Measurements from ENCODE around the gene GALNT9.
"Not testable (repeated sequence)": the region's sequence is repeated elsewhere in the genome, so short reads cannot be mapped to it uniquely, and the experiment has no call there.

Gene GALNT9

GRCh38 chr12:132358241-132359225 is 29.1 kb upstream of the GALNT9 start:
- DNase-seq, result not testable (repeated sequence)

GRCh38 chr12:132357623-132358186 is 28.3 kb upstream of the GALNT9 start:
- DNase-seq, result no peak

GRCh38 chr12:132356691-132357622 is 27.6 kb upstream of the GALNT9 start:
- DNase-seq, result no peak

GRCh38 chr12:132355742-132356681 is 26.6 kb upstream of the GALNT9 start:
- no peak for DNase-seq

GRCh38 chr12:132354982-132355680 is 25.7 kb upstream of the GALNT9 start:
- no peak for DNase-seq

- no peak for DNase-seq
These were observed 25.0 kb upstream of the GALNT9 start for GRCh38 chr12:132354211-132354981.

- DNase-seq, result no peak
These were observed 24.4 kb upstream of the GALNT9 start for GRCh38 chr12:132353811-132354210.

GRCh38 chr12:132352896-132353800 is 23.8 kb upstream of the GALNT9 start:
- no peak for DNase-seq

- DNase-seq, result no peak
These were observed 22.5 kb upstream of the GALNT9 start for GRCh38 chr12:132351751-132352495.

- DNase-seq, result no peak
These were observed 20.2 kb upstream of the GALNT9 start for GRCh38 chr12:132349501-132350131.

- no peak for DNase-seq
These were observed 18.8 kb upstream of the GALNT9 start for GRCh38 chr12:132348176-132348575.

GRCh38 chr12:132347176-132347855 is 17.9 kb upstream of the GALNT9 start:
- no peak for DNase-seq

GRCh38 chr12:132346471-132347175 is 17.2 kb upstream of the GALNT9 start:
- no peak for DNase-seq

GRCh38 chr12:132345561-132346200 is 16.3 kb upstream of the GALNT9 start:
- DNase-seq, result no peak

GRCh38 chr12:132345126-132345525 is 15.7 kb upstream of the GALNT9 start:
- no peak for DNase-seq

- no peak for DNase-seq
These were observed 15.2 kb upstream of the GALNT9 start for GRCh38 chr12:132344601-132345000.

Data from NCI-H1105 (cell line).